ENCODE data around the gene RAI1. TPM values are rescaled to one million over a fixed set of nuclear protein-coding genes. Genes with fewer than 3 reads are reported as not detected.

The RAI1 gene
- total and polyA plus RNA-seq, 10 of the 15 experiments (the other 5 are each of a cell fraction or from before 2014, with no cell fraction given) = 0.66 to 37.7 (median 6.0) TPM

- TF ChIP-seq, protein P1, sequence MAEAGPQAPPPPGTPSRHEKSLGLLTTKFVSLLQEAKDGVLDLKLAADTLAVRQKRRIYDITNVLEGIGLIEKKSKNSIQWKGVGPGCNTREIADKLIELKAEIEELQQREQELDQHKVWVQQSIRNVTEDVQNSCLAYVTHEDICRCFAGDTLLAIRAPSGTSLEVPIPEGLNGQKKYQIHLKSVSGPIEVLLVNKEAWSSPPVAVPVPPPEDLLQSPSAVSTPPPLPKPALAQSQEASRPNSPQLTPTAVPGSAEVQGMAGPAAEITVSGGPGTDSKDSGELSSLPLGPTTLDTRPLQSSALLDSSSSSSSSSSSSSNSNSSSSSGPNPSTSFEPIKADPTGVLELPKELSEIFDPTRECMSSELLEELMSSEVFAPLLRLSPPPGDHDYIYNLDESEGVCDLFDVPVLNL (IDR thresholded peaks at IDR 0.05; ENCODE audit: low read depth, low read length) = no peak
- TF ChIP-seq, protein P2, sequence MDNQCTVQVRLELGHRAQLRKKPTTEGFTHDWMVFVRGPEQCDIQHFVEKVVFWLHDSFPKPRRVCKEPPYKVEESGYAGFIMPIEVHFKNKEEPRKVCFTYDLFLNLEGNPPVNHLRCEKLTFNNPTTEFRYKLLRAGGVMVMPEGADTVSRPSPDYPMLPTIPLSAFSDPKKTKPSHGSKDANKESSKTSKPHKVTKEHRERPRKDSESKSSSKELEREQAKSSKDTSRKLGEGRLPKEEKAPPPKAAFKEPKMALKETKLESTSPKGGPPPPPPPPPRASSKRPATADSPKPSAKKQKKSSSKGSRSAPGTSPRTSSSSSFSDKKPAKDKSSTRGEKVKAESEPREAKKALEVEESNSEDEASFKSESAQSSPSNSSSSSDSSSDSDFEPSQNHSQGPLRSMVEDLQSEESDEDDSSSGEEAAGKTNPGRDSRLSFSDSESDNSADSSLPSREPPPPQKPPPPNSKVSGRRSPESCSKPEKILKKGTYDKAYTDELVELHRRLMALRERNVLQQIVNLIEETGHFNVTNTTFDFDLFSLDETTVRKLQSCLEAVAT (IDR thresholded peaks at IDR 0.05) = no peak
Measured at GRCh38 chr17:17730250-17730935, 49.1 kb downstream of the RAI1 start (continued).

DNA sequence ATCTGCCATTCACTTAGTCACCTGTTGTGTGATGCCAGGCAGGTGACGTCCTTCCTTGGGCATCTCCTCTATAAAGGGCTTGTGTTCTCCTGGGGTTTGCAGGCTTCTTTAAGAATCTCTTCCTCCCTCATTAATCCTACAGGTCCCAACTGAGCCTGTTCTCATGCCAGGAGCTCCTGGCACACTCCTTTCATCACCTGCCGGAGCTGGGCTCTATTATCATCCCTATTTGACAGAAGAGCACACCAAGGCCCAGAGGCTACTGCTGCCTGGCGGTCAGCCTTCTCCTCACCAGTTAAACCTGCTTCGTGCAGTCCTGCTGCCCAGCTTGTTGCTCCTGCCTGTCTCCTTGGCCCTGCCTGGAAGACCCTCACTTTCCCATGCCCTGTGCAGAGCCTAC lies 51.2 kb downstream of the RAI1 start:
- Histone ChIP-seq H3K9ac (ENCODE audit: control insufficient read depth, insufficient read depth, low read length) (no peak overlapping the region), H3K4me1 (ENCODE audit: control insufficient read depth, insufficient read depth, low read length) (peaks cover 22% of the 10 kb centered on the region), H3K4me2 (ENCODE audit: control insufficient read depth, insufficient read depth) (no peak overlapping the region), H2AFZ (ENCODE audit: control insufficient read depth, low read depth, low read length) (no peak overlapping the region), H3K79me2 (ENCODE audit: control insufficient read depth, insufficient read depth, low read length) (peaks cover 16% of the 10 kb centered on the region), H3K27ac (ENCODE audit: control insufficient read depth, insufficient read depth) (no peak overlapping the region), H3K9me3 (replicated peaks; ENCODE audit: control insufficient read depth, insufficient read depth, low read length) (no peaks in the 10 kb centered on the region), H3K36me3 (ENCODE audit: control insufficient read depth in 2 of 2, insufficient read depth in 2 of 2, low read length in 1 of 2) (peaks cover 0 to 18% of the 10 kb centered on the region in 2 experiments; a peak in 3 of 4 replicates), H4K20me1 (ENCODE audit: control insufficient read depth, insufficient read depth) (peaks cover 5% of the 10 kb centered on the region), H3K27me3 (replicated peaks in 1 of 2; ENCODE audit: control insufficient read depth in 2 of 2, insufficient read depth in 2 of 2, low read length in 1 of 2) (no peaks in the 10 kb centered on the region), H3K4me3 (no peak overlapping the region)
- in situ Hi-C loops (cut with MboI) = no loop called here
- intact Hi-C loops (cut with micrococcal nuclease; ENCODE audit: unreplicated experiment) = no loop called here
- no TSS peak for BruUV-seq (replicated peaks)
- 74% methylated on average over 4 of the region's 4 CpGs for WGBS (ENCODE audit: insufficient coverage, insufficient replicate concordance, low lambda C conversion rate, missing lambda C conversion rate)
- DNase-seq (ENCODE audit: low read depth, low spot score) (no peak), ATAC-seq (no peak), FAIRE-seq (no peak)
- RAD21 ChIA-PET (ENCODE audit: unreplicated experiment) = no interaction called here
- SMC1A ChIA-PET (ENCODE audit: uncharacterized antibody, unreplicated experiment) = interaction anchor here (1.6 kb wide), 1 partner anchor 16 kb away, joined by 4 read pairs; no protein-coding TSS in a partner anchor
- POLR2A ChIA-PET = interaction anchor here (0.6 kb wide), 1 partner anchor 41 kb away, joined by 3 read pairs; no protein-coding TSS in a partner anchor
- CTCF ChIA-PET = interaction anchor here (0.9 to 2.3 kb wide), 3 partner anchors 50 to 301 kb away, joined by 3 to 6 read pairs (median 3); no protein-coding TSS in a partner anchor
- TF ChIP-seq, protein P3, sequence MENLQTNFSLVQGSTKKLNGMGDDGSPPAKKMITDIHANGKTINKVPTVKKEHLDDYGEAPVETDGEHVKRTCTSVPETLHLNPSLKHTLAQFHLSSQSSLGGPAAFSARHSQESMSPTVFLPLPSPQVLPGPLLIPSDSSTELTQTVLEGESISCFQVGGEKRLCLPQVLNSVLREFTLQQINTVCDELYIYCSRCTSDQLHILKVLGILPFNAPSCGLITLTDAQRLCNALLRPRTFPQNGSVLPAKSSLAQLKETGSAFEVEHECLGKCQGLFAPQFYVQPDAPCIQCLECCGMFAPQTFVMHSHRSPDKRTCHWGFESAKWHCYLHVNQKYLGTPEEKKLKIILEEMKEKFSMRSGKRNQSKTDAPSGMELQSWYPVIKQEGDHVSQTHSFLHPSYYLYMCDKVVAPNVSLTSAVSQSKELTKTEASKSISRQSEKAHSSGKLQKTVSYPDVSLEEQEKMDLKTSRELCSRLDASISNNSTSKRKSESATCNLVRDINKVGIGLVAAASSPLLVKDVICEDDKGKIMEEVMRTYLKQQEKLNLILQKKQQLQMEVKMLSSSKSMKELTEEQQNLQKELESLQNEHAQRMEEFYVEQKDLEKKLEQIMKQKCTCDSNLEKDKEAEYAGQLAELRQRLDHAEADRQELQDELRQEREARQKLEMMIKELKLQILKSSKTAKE (IDR thresholded peaks at IDR 0.05; ENCODE audit: low read depth, poor library complexity, severe bottlenecking) = no peak
- no peak for TF ChIP-seq ZSCAN29 (IDR thresholded peaks at IDR 0.05)
- TF ChIP-seq SMAD5 (IDR thresholded peaks at IDR 0.05; ENCODE audit: low read depth) = no peak
- no peak for TF ChIP-seq HDAC2 (IDR thresholded peaks at IDR 0.05)
- no peak for TF ChIP-seq BMI1 (IDR thresholded peaks at IDR 0.05; ENCODE audit: borderline replicate concordance)
- TF ChIP-seq CHD2 (IDR thresholded peaks at IDR 0.05; ENCODE audit: borderline replicate concordance, low read depth, low read length) = no peak
- TF ChIP-seq, protein P4, sequence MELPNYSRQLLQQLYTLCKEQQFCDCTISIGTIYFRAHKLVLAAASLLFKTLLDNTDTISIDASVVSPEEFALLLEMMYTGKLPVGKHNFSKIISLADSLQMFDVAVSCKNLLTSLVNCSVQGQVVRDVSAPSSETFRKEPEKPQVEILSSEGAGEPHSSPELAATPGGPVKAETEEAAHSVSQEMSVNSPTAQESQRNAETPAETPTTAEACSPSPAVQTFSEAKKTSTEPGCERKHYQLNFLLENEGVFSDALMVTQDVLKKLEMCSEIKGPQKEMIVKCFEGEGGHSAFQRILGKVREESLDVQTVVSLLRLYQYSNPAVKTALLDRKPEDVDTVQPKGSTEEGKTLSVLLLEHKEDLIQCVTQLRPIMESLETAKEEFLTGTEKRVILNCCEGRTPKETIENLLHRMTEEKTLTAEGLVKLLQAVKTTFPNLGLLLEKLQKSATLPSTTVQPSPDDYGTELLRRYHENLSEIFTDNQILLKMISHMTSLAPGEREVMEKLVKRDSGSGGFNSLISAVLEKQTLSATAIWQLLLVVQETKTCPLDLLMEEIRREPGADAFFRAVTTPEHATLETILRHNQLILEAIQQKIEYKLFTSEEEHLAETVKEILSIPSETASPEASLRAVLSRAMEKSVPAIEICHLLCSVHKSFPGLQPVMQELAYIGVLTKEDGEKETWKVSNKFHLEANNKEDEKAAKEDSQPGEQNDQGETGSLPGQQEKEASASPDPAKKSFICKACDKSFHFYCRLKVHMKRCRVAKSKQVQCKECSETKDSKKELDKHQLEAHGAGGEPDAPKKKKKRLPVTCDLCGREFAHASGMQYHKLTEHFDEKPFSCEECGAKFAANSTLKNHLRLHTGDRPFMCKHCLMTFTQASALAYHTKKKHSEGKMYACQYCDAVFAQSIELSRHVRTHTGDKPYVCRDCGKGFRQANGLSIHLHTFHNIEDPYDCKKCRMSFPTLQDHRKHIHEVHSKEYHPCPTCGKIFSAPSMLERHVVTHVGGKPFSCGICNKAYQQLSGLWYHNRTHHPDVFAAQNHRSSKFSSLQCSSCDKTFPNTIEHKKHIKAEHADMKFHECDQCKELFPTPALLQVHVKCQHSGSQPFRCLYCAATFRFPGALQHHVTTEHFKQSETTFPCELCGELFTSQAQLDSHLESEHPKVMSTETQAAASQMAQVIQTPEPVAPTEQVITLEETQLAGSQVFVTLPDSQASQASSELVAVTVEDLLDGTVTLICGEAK (IDR thresholded peaks at IDR 0.05; ENCODE audit: borderline replicate concordance) = no peak
- no peak for TF ChIP-seq EGR1 (IDR thresholded peaks at IDR 0.05; ENCODE audit: borderline replicate concordance in 1 of 2, low read depth in 2 of 2, low read length in 2 of 2)
- TF ChIP-seq ATF3 (IDR thresholded peaks at IDR 0.05; ENCODE audit: borderline replicate concordance, extremely low read depth, low read depth, low read length) = no peak
- TF ChIP-seq POLR2AphosphoS2 (IDR thresholded peaks at IDR 0.05; ENCODE audit: low read depth, low read length) = no peak
